A549 (cell line): ENCODE results near the gene CD209. TPM values are rescaled to one million over a fixed set of nuclear protein-coding genes. Genes with fewer than 3 reads are reported as not detected.

ENCODE experiments used
- ATAC-seq, 2 experiments: fragments of 200-7000 bp in 1 of 2; fragments of >200 bp in 1 of 2; cut with Nextera tagmentation in 1 of 2; cut with Tn5 transposase in 1 of 2; 3 replicates each; pipeline versions ENCODE4 v1.8.0 to v1.9.1; 2018 to 2020; ENCODE audit warnings: mild to moderate bottlenecking in 1 of 2, moderate library complexity in 1 of 2
- CTCF ChIA-PET: fragments of 300-600 bp; sonication (Branson Sonifier 250); formaldehyde crosslinking; extraction: SDS; loops from one replicate; lab custom pipeline; 2021; ENCODE audit warnings: antibody characterized with exemption, inconsistent platforms; lab: Yijun Ruan, JAX
- POLR2A ChIA-PET: fragments of 350-600 bp; formaldehyde crosslinking; extraction: SDS; loops from one replicate; lab custom pipeline; 2021; ENCODE audit warnings: antibody characterized with exemption, inconsistent platforms; lab: Yijun Ruan, JAX
- DNase-seq, 2 experiments: peaks; one replicate each; pipeline versions ENCODE4 v3.0.0 to v3.0.0-alpha.2; 2011 to 2016; ENCODE audit warnings: low read depth in 1 of 2, low spot score in 1 of 2
- FAIRE-seq: peaks from 2 replicates; lab custom pipeline; 2011; peaks lifted over from hg19 to GRCh38; lab: Jason Lieb, UNC
- H3K27ac ChIP-seq, 2 experiments: fragments of >200 bp; sonication (Bioruptor Twin); formaldehyde crosslinking; 3 replicates each; pipeline ENCODE4 v1.5.1; 2016 to 2017
- H3K4me1 ChIP-seq: fragments of >200 bp; sonication (Bioruptor Twin); formaldehyde crosslinking; 3 replicates; pipeline ENCODE4 v1.6.1; 2016
- H3K4me2 ChIP-seq: fragments of >200 bp; sonication (Bioruptor Twin); formaldehyde crosslinking; 3 replicates; pipeline ENCODE4 v1.6.1; 2016
- H3K4me3 ChIP-seq: fragments of >200 bp; sonication (Bioruptor Twin); formaldehyde crosslinking; 3 replicates; pipeline ENCODE4 v1.5.1; 2016
- H3K9me3 ChIP-seq: fragments of >200 bp; sonication (Bioruptor Twin); formaldehyde crosslinking; 3 replicates; pipeline ENCODE4 v1.6.1; 2016
- CEBPB ChIP-seq, 2 experiments: fragments of >200 bp in 1 of 2; sonication (Bioruptor Twin) in 1 of 2; formaldehyde crosslinking in 1 of 2; IDR thresholded peaks; 2 replicates each; pipeline ENCODE4 v1.6.1; 2012 to 2016
- CHD4 ChIP-seq: fragments of 200-600 bp; sonication (generic); IDR thresholded peaks from 2 replicates; pipeline ENCODE4 v1.6.1; 2016; ENCODE audit warnings: antibody characterized with exemption, mild to moderate bottlenecking, borderline replicate concordance
- EHMT2 ChIP-seq: fragments of 200-600 bp; sonication (generic); IDR thresholded peaks from 2 replicates; pipeline ENCODE4 v1.6.1; 2016; ENCODE audit warnings: antibody characterized with exemption, low read depth, mild to moderate bottlenecking, moderate library complexity
- HDAC2 ChIP-seq: fragments of 200-600 bp; sonication (generic); IDR thresholded peaks from 2 replicates; pipeline ENCODE4 v1.6.1; 2016
- HEYL ChIP-seq: fragments of 250-450 bp; sonication (Bioruptor Pico); IDR thresholded peaks from 2 replicates; pipeline ENCODE4 v1.8.0; 2021; ENCODE audit warnings: mild to moderate bottlenecking, moderate library complexity
- HOXA7 ChIP-seq: fragments of 250-450 bp; sonication (Bioruptor Pico); IDR thresholded peaks from 2 replicates; pipeline ENCODE4 v1.5.0; 2020; ENCODE audit warnings: mild to moderate bottlenecking, moderate library complexity
- JUN ChIP-seq, 2 experiments: fragments of >200 bp; sonication (Bioruptor Twin); formaldehyde crosslinking; IDR thresholded peaks; 2 replicates in 1 of 2; 3 replicates in 1 of 2; pipeline ENCODE4 v1.6.1; 2016 to 2017
- MAZ ChIP-seq: fragments of 150-350 bp; IDR thresholded peaks from 2 replicates; pipeline ENCODE4 v1.6.1; 2014; ENCODE audit warnings: antibody characterized with exemption, low read depth, low read length, borderline replicate concordance
- NFE2L2 ChIP-seq: fragments of 150-350 bp; conservative IDR thresholded peaks from 2 replicates; pipeline ENCODE4 v1.6.1; 2014; ENCODE audit warnings: low read length
- POLR2A ChIP-seq: IDR thresholded peaks from 2 replicates; pipeline ENCODE4 v1.6.1; 2012; ENCODE audit warnings: mild to moderate bottlenecking, low read length
- RCOR1 ChIP-seq: fragments of 150-350 bp; IDR thresholded peaks from 2 replicates; pipeline ENCODE4 v1.6.1; 2014; ENCODE audit warnings: antibody characterized with exemption, low read length, low read depth
- RFX5 ChIP-seq: fragments of 450-650 bp; IDR thresholded peaks from 2 replicates; pipeline ENCODE4 v1.7.1; 2014; ENCODE audit warnings: antibody characterized with exemption, mild to moderate bottlenecking, moderate library complexity
- SREBF2 ChIP-seq: fragments of 450-650 bp; IDR thresholded peaks from 2 replicates; pipeline ENCODE4 v1.6.1; 2014; ENCODE audit warnings: mild to moderate bottlenecking, moderate library complexity
- ZC3H11A ChIP-seq: fragments of 450-650 bp; IDR thresholded peaks from 2 replicates; pipeline ENCODE4 v1.6.1; 2014; ENCODE audit warnings: antibody characterized with exemption, mild to moderate bottlenecking
- WGBS: methylation state at CpG from one replicate; pipeline ENCODE4 v1.1.6; 2017; ENCODE audit errors: missing lambda C conversion rate; 5-methylcytosine and 5-hydroxymethylcytosine counted together
- polyA plus RNA-seq, 4 experiments: library from polyadenylated mRNA; depleted of rRNA in 3 of 4; stranded (reverse); fragments of >200 nt; fragmentation: RNase III in 1 of 4; extraction: RNeasy Plus Mini Kit Qiagen cat#74134 plus additional on column Dnase treatment in 1 of 4; gene quantifications; 2 replicates in 3 of 4; 3 replicates in 1 of 4; pipeline ENCODE4 v1.2.3, GENCODE V29; 2011 to 2017
- TF ChIP-seq, protein P1 (sequence below): fragments of >200 bp; sonication (Bioruptor Twin); formaldehyde crosslinking; IDR thresholded peaks from 3 replicates; pipeline ENCODE4 v1.5.1; 2016
- TF ChIP-seq, protein P2 (sequence below): fragments of 150-350 bp; IDR thresholded peaks from 2 replicates; pipeline ENCODE4 v1.6.1; 2014; ENCODE audit warnings: low read depth, mild to moderate bottlenecking, low read length
- TF ChIP-seq, protein P3 (sequence below): IDR thresholded peaks from 2 replicates; pipeline ENCODE4 v1.6.1; 2012

Gene CD209
- polyA plus RNA-seq, 2 of the 4 experiments (the other 2 are of a cell fraction) = not detected

DNA sequence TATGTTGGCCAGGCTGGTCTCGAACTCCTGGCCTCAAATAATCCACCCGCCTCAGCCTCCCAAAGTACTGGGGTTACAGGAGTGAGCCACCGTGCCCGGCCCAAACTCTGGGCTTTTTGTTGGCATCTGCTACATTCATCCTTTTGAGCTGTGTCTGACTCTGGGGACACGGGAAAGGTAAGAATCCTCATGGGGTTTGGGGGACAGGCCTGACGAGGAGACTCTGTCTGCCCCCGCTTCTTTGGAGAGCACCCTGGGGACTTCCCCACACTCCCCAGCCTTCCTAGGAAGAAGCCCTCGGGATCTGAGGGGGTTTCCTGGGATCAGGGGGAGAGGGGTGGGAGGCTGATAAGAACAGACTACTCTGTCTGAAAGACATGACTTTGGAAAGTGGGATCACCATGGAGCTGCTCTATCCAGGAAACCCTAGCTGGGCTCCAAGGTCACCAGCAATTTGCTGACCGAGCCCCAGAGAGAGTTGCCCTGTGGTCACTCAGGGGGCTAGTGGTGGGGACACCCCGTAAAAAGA lies 37.3 kb downstream of the CD209 start:
- ATAC-seq = no peak
- Histone ChIP-seq H3K4me2 (no peak overlapping the region), H3K27ac (no peak overlapping the region), H3K9me3 (no peaks in the 10 kb centered on the region), H3K4me3 (no peak overlapping the region), H3K4me1 (no peaks in the 10 kb centered on the region)
- ChIA-PET POLR2A (interaction anchor here (0.6 kb wide), 1 partner anchor 235 kb away, joined by 3 read pairs; no protein-coding TSS in a partner anchor), CTCF (no interaction called here)
- no peak for TF ChIP-seq EHMT2
- TF ChIP-seq RFX5 = no peak
- TF ChIP-seq RCOR1 = no peak
- TF ChIP-seq MAZ = no peak
- 60% methylated on average over 4 of the region's 10 CpGs for WGBS
- no peak for DNase-seq
- FAIRE-seq = no peak

DNA sequence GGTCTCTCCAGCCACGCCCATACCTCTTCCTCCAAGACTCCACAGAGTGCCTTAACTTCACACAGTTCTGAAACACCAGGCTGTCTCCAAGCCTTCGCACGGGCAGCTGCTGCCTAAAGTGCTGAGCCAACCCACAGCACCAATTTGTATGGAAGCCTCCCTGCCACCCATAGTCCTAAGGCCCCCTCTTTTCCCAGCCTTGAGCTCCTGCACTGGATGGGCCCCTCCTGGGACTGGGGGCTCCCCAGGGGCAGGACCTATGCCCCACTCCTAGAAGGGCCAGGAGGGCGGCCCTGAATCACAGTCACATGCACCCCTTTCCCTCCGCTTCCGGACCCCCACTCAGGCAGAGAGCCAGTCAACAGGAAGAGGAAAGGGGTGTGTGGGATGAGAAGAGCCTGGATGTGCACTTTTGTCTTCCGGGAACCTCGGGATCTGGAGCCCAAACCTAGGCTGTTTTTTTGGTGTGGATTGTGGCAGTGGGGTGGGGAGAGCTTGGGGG lies 40.3 kb downstream of the CD209 start:
- ATAC-seq = no peak; a peak in 1 of 6 replicates
- TF ChIP-seq HOXA7 = no peak
- TF ChIP-seq, protein P1, sequence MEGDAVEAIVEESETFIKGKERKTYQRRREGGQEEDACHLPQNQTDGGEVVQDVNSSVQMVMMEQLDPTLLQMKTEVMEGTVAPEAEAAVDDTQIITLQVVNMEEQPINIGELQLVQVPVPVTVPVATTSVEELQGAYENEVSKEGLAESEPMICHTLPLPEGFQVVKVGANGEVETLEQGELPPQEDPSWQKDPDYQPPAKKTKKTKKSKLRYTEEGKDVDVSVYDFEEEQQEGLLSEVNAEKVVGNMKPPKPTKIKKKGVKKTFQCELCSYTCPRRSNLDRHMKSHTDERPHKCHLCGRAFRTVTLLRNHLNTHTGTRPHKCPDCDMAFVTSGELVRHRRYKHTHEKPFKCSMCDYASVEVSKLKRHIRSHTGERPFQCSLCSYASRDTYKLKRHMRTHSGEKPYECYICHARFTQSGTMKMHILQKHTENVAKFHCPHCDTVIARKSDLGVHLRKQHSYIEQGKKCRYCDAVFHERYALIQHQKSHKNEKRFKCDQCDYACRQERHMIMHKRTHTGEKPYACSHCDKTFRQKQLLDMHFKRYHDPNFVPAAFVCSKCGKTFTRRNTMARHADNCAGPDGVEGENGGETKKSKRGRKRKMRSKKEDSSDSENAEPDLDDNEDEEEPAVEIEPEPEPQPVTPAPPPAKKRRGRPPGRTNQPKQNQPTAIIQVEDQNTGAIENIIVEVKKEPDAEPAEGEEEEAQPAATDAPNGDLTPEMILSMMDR = no peak
- no peak for TF ChIP-seq NFE2L2
- no peak for FAIRE-seq
- DNase-seq = no peak
- CTCF ChIA-PET = interaction anchor here (1.8 kb wide), 1 partner anchor 9 kb away, joined by 5 read pairs; no protein-coding TSS in a partner anchor
- Histone ChIP-seq H3K4me2 (no peak overlapping the region), H3K4me1 (no peaks in the 10 kb centered on the region), H3K27ac (no peak overlapping the region), H3K4me3 (no peak overlapping the region), H3K9me3 (no peaks in the 10 kb centered on the region)
- 49% methylated on average over 5 of the region's 8 CpGs for WGBS
- POLR2A ChIA-PET = no interaction called here

DNA sequence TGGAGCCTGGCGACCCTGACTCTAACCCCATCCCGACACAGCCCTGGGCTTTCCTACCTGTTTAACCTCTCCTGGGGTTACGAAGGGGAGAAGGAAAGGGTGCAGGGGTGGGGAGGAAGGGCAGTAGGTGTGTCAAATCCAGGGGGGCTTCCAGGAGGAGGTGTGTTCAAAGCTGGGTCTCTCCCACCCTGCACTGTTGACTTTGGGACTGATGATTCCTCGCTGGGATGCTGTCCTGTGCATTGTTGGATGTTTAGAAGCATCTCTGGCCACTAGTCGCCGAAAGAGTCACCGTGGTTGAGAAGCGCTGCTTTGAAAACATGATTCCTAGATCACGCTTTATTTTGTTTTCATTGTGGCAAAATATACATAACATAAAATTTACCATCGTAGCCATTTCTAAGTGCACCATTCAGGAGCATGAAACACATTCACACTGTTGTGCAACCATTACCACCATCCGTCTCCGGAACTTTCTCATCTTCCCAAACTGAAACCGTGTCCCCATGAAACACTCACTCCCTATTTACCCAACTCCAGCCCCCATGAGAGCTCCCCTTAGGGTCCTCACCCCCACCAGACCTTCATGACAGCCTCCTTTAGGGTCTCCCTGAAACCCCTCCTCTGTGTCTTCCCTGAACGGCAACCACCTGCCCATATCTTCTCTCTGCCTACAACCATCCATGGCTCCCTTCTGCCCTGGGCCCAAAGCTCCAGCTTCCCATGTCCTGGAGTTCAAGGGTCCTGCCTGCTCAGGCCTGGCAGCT lies 41.0 kb downstream of the CD209 start:
- ChIA-PET CTCF (interaction anchor here (1.8 kb wide), 1 partner anchor 9 kb away, joined by 5 read pairs; no protein-coding TSS in a partner anchor), POLR2A (no interaction called here)
- ATAC-seq (no peak), FAIRE-seq (no peak), DNase-seq (no peak)
- no peak overlapping the region for H3K27ac ChIP-seq
- no peaks in the 10 kb centered on the region for H3K9me3 ChIP-seq
- no peaks in the 10 kb centered on the region for H3K4me1 ChIP-seq
- H3K4me2 ChIP-seq = no peak overlapping the region
- WGBS = 72% methylated on average over 14 of the region's 14 CpGs
- no peak for TF ChIP-seq NFE2L2
- no peak for TF ChIP-seq SREBF2
- TF ChIP-seq, protein P2, sequence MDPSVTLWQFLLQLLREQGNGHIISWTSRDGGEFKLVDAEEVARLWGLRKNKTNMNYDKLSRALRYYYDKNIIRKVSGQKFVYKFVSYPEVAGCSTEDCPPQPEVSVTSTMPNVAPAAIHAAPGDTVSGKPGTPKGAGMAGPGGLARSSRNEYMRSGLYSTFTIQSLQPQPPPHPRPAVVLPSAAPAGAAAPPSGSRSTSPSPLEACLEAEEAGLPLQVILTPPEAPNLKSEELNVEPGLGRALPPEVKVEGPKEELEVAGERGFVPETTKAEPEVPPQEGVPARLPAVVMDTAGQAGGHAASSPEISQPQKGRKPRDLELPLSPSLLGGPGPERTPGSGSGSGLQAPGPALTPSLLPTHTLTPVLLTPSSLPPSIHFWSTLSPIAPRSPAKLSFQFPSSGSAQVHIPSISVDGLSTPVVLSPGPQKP = no peak
- TF ChIP-seq MAZ = no peak
- TF ChIP-seq POLR2A = no peak
- no peak for TF ChIP-seq HEYL (CRISPR knock-in tag)
- H3K4me3 ChIP-seq = no peak overlapping the region

DNA sequence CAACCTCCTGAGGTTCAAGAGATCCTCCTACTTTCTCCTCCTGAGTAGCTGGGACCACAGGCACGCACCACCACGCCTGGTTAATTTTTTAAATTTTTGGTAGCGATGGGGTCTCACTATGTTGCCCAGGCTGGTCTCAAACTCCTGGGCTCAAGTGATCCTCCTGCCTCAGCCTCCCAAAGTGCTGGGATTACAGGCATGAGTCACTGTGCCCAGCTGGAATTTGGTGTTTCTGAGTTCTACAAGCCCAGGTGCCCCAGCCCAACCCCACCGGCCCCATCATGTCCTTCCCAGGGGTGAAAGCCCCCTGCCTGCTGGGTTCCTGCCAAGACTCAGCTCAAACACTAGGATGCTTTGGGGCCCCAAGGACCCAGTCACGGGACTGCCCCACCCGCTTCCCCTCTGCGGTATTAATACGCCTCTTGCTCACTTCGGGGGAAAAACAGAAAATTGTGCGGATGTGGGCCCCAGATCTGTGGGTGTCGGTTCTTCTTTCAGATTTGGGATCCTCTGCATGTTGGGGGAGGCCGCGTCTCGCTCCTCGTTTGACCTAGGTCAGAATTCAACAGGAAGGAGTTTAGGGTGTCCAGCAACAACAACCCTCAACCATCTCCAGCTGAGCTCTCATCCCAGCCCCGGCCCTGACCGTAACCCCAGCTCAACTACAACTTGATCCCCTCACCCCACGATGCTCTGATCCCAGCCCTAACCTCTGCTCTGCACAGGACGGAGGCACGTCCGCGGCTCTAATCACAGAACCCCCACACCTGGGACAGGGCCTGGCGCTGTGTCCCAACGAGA lies 41.7 kb downstream of the CD209 start:
- no peaks in the 10 kb centered on the region for H3K4me1 ChIP-seq
- FAIRE-seq = no peak
- POLR2A ChIA-PET = no interaction called here
- WGBS = 68% methylated on average over 24 of the region's 24 CpGs
- no peak overlapping the region for H3K4me2 ChIP-seq
- H3K4me3 ChIP-seq = no peak overlapping the region
- no peak overlapping the region for H3K27ac ChIP-seq
- CTCF ChIA-PET = no interaction called here
- no peak for DNase-seq
- no peak for ATAC-seq
- no peak for TF ChIP-seq CHD4
- no peak for TF ChIP-seq JUN (IDR thresholded peaks at IDR 0.05)
- TF ChIP-seq, protein P3, sequence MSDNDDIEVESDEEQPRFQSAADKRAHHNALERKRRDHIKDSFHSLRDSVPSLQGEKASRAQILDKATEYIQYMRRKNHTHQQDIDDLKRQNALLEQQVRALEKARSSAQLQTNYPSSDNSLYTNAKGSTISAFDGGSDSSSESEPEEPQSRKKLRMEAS = no peak
- no peak for TF ChIP-seq SREBF2
- TF ChIP-seq HDAC2 = no peak
- TF ChIP-seq ZC3H11A = no peak
- no peak for TF ChIP-seq CEBPB (IDR thresholded peaks at IDR 0.05)
- H3K9me3 ChIP-seq = no peaks in the 10 kb centered on the region
